HL-60 (cell line): ENCODE measurements around the gene HELZ.

ENCODE experiments used
- DNase-seq, 2 experiments: peaks; one replicate each; pipeline ENCODE4 v3.0.0-alpha.2; 2010 to 2020; ENCODE audit warnings: low read depth in 1 of 2, low spot score in 1 of 2
- H3K27ac ChIP-seq: fragments of 250-450 bp; sonication (Bioruptor Pico); replicated peaks from 2 replicates; pipeline ENCODE4 v1.5.1; 2020; ENCODE audit warnings: mild to moderate bottlenecking, moderate library complexity
- H3K27me3 ChIP-seq: fragments of 250-450 bp; sonication (Bioruptor Pico); 2 replicates; pipeline ENCODE4 v1.5.1; 2021; ENCODE audit warnings: mild to moderate bottlenecking, moderate library complexity; ENCODE audit not compliant: insufficient read depth, poor library complexity, severe bottlenecking
- H3K4me3 ChIP-seq: replicated peaks from 2 replicates; pipeline ENCODE4 v1.5.1; 2011; ENCODE audit warnings: mild to moderate bottlenecking, control low read depth, low read length; ENCODE audit not compliant: insufficient read depth
- CTCF ChIP-seq: IDR thresholded peaks from one replicate; pipeline ENCODE4 v1.5.1; 2011; ENCODE audit warnings: low read length, control low read depth, inconsistent platforms; ENCODE audit not compliant: insufficient read depth
- GABPA ChIP-seq: IDR thresholded peaks from 2 replicates; pipeline ENCODE4 v1.6.1; 2012; ENCODE audit warnings: low read depth
- POLR2AphosphoS5 ChIP-seq: IDR thresholded peaks from 2 replicates; pipeline ENCODE4 v1.6.1; 2012; ENCODE audit warnings: low read depth
- REST ChIP-seq: IDR thresholded peaks from 2 replicates; pipeline ENCODE4 v1.6.1; 2012; ENCODE audit warnings: low read depth; ENCODE audit not compliant: insufficient replicate concordance
- SPI1 ChIP-seq: IDR thresholded peaks from 2 replicates; pipeline ENCODE4 v1.6.1; 2012; ENCODE audit warnings: low read depth, mild to moderate bottlenecking, borderline replicate concordance

Gene HELZ

GRCh38 chr17:67283731-67284516 is 38.9 kb upstream of the HELZ start:
- TF ChIP-seq SPI1 (no peak), CTCF (no peak), REST (no peak), POLR2AphosphoS5 (no peak), GABPA (no peak)
- no peak overlapping the region for H3K4me3 ChIP-seq
- H3K27me3 ChIP-seq: no peaks in the 10 kb centered on the region
- no peak for DNase-seq
- no peak overlapping the region for H3K27ac ChIP-seq

GRCh38 chr17:67281743-67282142 is 36.7 kb upstream of the HELZ start:
- no peak for TF ChIP-seq POLR2AphosphoS5
- no peak for TF ChIP-seq REST
- no peak for TF ChIP-seq GABPA
- no peak for TF ChIP-seq CTCF
- no peak for TF ChIP-seq SPI1
- no peaks in the 10 kb centered on the region for H3K27me3 ChIP-seq
- no peak for DNase-seq
- H3K4me3 ChIP-seq: no peak overlapping the region
- no peak overlapping the region for H3K27ac ChIP-seq

GRCh38 chr17:67281053-67281452 is 36.1 kb upstream of the HELZ start:
- no peaks in the 10 kb centered on the region for H3K27me3 ChIP-seq
- no peak overlapping the region for H3K4me3 ChIP-seq
- no peak overlapping the region for H3K27ac ChIP-seq
- DNase-seq: no peak
- TF ChIP-seq SPI1 (no peak), GABPA (no peak), CTCF (no peak), POLR2AphosphoS5 (no peak), REST (no peak)
